Omental fat pad (tissue), 4 donors: ENCODE results near the gene SLC13A4. TPM values are rescaled to one million over a fixed set of nuclear protein-coding genes. Genes with fewer than 3 reads are reported as not detected.

ENCODE experiments used
- ATAC-seq: fragments of 150-250 bp; one replicate; pipeline ENCODE4 v1.9.1; 2016; ENCODE audit warnings: mild to moderate bottlenecking, moderate library complexity; ENCODE audit not compliant: low FRiP score
- DNase-seq: peaks from one replicate; pipeline ENCODE4 v3.0.0-alpha.2; 2019; ENCODE audit warnings: low spot score
- CTCF ChIP-seq, 3 donors: fragments of 450-650 bp; IDR thresholded peaks; one replicate each; pipeline ENCODE4 v1.5.1; 2016 to 2017; ENCODE audit warnings: antibody characterized with exemption in 3 of 3, mild to moderate bottlenecking in 3 of 3, moderate library complexity in 2 of 3
- total RNA-seq, 4 donors: library from RNA; depleted of rRNA; stranded (reverse); fragments of >200 nt; gene quantifications; one replicate each; pipeline ENCODE4 v1.1.0, GENCODE V29; 2016

Gene SLC13A4
- total RNA-seq, 4 donors from 2014 or later: 0.09 to 1.4 (median 0.79) TPM; not detected in 1

- TF ChIP-seq CTCF (IDR thresholded peaks at IDR 0.05): no peak
- DNase-seq (no peak), ATAC-seq (no peak)
Observed at GRCh38 chr7:135714534-135715009, 13.4 kb downstream of the SLC13A4 start.

GRCh38 chr7:135713836-135714470 is 14.0 kb downstream of the SLC13A4 start:
- no peak for ATAC-seq
- no peak for DNase-seq
- TF ChIP-seq CTCF (IDR thresholded peaks at IDR 0.05): no peak

GRCh38 chr7:135712796-135713195 is 15.2 kb downstream of the SLC13A4 start:
- DNase-seq (no peak), ATAC-seq (no peak)
- TF ChIP-seq CTCF (IDR thresholded peaks at IDR 0.05): no peak

- no peak for TF ChIP-seq CTCF (IDR thresholded peaks at IDR 0.05)
- no peak for DNase-seq
- ATAC-seq: no peak
Observed at GRCh38 chr7:135712182-135712782, 15.7 kb downstream of the SLC13A4 start.

GRCh38 chr7:135711139-135711469 is 16.9 kb downstream of the SLC13A4 start:
- ATAC-seq (no peak), DNase-seq (no peak)
- no peak for TF ChIP-seq CTCF (IDR thresholded peaks at IDR 0.05)

GRCh38 chr7:135710417-135711138 is 17.4 kb downstream of the SLC13A4 start:
- no peak for TF ChIP-seq CTCF (IDR thresholded peaks at IDR 0.05)
- DNase-seq: no peak
- no peak for ATAC-seq
